ENCODE data around the gene UPF1. TPM values are rescaled to one million over a fixed set of nuclear protein-coding genes. Genes with fewer than 3 reads are reported as not detected.

Gene UPF1
- total and polyA plus RNA-seq, 2 experiments from 2014 or later: 36.4 to 121 TPM

DNA sequence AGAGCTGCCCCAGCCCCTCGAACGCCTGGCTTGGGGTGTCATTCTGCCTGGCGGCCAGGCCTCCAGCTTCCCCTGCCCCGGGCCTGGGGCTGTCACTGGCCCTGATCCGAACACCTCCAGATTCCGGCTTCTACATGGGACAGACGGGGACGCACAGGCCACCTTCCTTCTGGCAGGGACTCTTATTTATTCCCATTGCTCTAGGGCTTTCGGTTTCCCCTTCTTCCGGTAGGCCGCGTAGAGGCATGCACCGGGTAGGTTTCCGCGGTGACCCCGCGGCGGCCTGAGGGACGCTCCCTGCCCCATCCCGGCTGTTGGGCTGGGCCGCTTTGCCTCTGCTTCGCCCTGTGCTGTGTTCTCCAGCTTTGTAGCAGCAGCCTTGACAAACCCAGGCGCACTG is 36.0 kb downstream of the UPF1 start:
- Histone ChIP-seq H3K9me3 (ENCODE audit: low read depth) (no peaks in the 10 kb centered on the region), H3K27me3 (no peaks in the 10 kb centered on the region), H3K4me3 (no peak overlapping the region), H3K27ac (no peak overlapping the region), H3K4me1 (ENCODE audit: low read depth) (peaks cover 5% of the 10 kb centered on the region), H3K36me3 (peaks cover 25% of the 10 kb centered on the region)
- no peak for DNase-seq (ENCODE audit: low read depth in 1 of 2, low spot score in 1 of 2)
- TF ChIP-seq, protein P1, sequence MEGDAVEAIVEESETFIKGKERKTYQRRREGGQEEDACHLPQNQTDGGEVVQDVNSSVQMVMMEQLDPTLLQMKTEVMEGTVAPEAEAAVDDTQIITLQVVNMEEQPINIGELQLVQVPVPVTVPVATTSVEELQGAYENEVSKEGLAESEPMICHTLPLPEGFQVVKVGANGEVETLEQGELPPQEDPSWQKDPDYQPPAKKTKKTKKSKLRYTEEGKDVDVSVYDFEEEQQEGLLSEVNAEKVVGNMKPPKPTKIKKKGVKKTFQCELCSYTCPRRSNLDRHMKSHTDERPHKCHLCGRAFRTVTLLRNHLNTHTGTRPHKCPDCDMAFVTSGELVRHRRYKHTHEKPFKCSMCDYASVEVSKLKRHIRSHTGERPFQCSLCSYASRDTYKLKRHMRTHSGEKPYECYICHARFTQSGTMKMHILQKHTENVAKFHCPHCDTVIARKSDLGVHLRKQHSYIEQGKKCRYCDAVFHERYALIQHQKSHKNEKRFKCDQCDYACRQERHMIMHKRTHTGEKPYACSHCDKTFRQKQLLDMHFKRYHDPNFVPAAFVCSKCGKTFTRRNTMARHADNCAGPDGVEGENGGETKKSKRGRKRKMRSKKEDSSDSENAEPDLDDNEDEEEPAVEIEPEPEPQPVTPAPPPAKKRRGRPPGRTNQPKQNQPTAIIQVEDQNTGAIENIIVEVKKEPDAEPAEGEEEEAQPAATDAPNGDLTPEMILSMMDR (IDR thresholded peaks at IDR 0.05; ENCODE audit: low read depth, low read length): no peak

GRCh38 chr19:18868380-18869022 is 36.7 kb downstream of the UPF1 start:
- H3K4me3 ChIP-seq: no peak overlapping the region
- peaks cover 5% of the 10 kb centered on the region for H3K4me1 ChIP-seq (ENCODE audit: low read depth)
- H3K27ac ChIP-seq: no peak overlapping the region
- H3K27me3 ChIP-seq: no peaks in the 10 kb centered on the region
- TF ChIP-seq, protein P1 (IDR thresholded peaks at IDR 0.05; ENCODE audit: low read depth, low read length): no peak
- DNase-seq (ENCODE audit: low read depth in 1 of 2, low spot score in 1 of 2): no peak
- peaks cover 22% of the 10 kb centered on the region for H3K36me3 ChIP-seq
- H3K9me3 ChIP-seq (ENCODE audit: low read depth): no peaks in the 10 kb centered on the region

DNA sequence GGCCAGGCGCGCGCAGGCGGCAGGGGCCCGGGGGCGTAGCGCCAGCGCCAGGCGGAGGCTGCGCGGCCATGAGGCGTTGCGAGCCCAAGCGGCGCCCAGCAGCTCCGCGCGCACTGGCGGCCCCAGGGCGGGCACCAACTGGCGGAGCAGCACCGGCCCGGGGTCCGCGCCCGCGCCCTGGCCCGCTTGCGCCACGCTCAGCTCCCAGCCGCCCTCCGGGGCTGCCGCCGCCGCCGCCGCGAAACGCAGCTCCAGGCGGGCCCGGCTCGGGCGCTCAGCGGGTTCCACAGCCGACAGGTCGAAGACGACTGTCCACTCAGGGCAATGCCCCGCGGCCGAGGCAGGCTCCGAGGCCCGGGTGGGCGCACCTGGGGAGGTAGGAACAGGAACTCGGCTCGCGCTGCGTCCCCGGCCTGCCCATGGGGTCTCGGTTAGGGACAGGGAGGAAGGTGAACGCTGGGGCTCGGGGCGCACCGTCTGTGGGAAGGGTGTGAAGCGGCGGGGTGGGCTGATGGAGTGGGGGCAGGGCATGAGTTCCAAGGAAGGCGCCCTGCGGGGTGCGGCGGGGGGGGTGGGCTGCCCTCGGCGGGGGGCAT is 37.4 kb downstream of the UPF1 start:
- no peak overlapping the region for H3K4me3 ChIP-seq
- TF ChIP-seq, protein P1 (IDR thresholded peaks at IDR 0.05; ENCODE audit: low read depth, low read length): no peak
- H3K9me3 ChIP-seq (ENCODE audit: low read depth): no peaks in the 10 kb centered on the region
- DNase-seq (ENCODE audit: low read depth in 1 of 2, low spot score in 1 of 2): peak in 1 of 2 donors; percentile 25
- H3K4me1 ChIP-seq (ENCODE audit: low read depth): peaks cover 5% of the 10 kb centered on the region
- no peak overlapping the region for H3K27ac ChIP-seq
- peaks cover 16% of the 10 kb centered on the region for H3K36me3 ChIP-seq
- no peaks in the 10 kb centered on the region for H3K27me3 ChIP-seq

DNA sequence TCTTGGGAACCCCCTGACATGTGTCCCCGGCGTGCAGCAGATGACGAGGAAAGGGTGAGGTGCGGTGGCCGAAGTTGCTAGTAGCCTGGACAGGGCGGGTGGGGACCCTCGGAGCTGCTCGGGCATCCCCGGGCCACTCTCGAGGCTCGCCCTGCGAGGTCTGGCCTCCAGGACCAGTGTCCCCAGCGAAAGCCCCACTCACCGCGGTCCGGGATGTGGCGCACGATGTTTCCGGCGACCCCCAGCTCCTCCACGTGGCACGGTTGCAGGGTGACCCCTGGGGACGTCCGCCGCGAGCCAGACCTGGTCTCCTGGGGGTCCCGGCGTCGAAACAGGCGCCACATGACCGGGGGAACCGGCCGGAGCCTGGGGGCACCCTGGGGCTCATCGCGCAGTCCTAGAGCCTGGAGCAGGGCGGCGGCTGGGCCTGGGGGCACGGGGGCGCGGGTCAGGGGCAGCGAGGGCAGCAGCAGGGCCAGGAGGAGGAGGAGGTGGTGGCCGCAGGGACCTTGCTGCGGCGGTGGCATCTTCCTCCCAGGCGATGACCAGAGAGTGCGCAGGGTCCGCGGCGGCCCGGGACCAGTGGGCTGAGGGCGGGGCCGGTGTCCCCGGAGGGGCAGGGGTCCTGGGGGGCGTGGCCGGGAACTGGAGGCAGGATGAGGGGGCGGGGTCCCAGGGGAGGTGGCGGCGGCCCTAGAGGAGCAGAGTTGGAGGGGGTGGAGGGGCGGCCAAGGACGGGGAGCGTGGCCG is 38.2 kb downstream of the UPF1 start:
- H3K9me3 ChIP-seq (ENCODE audit: low read depth): no peaks in the 10 kb centered on the region
- H3K36me3 ChIP-seq: peaks cover 14% of the 10 kb centered on the region
- H3K4me3 ChIP-seq: no peak overlapping the region
- H3K27me3 ChIP-seq: no peaks in the 10 kb centered on the region
- peaks cover 5% of the 10 kb centered on the region for H3K4me1 ChIP-seq (ENCODE audit: low read depth)
- H3K27ac ChIP-seq: no peak overlapping the region
- TF ChIP-seq, protein P1 (IDR thresholded peaks at IDR 0.05; ENCODE audit: low read depth, low read length): no peak
- DNase-seq (ENCODE audit: low read depth in 1 of 2, low spot score in 1 of 2): no peak

- DNase-seq (ENCODE audit: low read depth in 1 of 2, low spot score in 1 of 2): no peak
- Histone ChIP-seq H3K27ac (no peak overlapping the region), H3K9me3 (ENCODE audit: low read depth) (no peaks in the 10 kb centered on the region), H3K27me3 (no peaks in the 10 kb centered on the region), H3K4me3 (no peak overlapping the region), H3K4me1 (ENCODE audit: low read depth) (peaks cover 5% of the 10 kb centered on the region), H3K36me3 (peaks cover 8% of the 10 kb centered on the region)
- TF ChIP-seq, protein P1 (IDR thresholded peaks at IDR 0.05; ENCODE audit: low read depth, low read length): no peak
These were observed 38.9 kb downstream of the UPF1 start for GRCh38 chr19:18870531-18871172.

Data from cardiac muscle cell (in vitro differentiated cells and primary cell).